H9 (cell line): ENCODE measurements around the gene EIF4E. TPM values are rescaled to one million over a fixed set of nuclear protein-coding genes. Genes with fewer than 3 reads are reported as not detected.
A peak's percentile ranks its signal among the peaks of the same experiment; 100 is the strongest.

Experiments used
- DNase-seq: peaks from one replicate; pipeline ENCODE4 v3.0.0-alpha.2; 2017
- H2AFZ ChIP-seq: one replicate; pipeline ENCODE4 v1.6.1; 2013; ENCODE audit warnings: mild to moderate bottlenecking, low read length, control low read depth, moderate library complexity
- H2AK5ac ChIP-seq: 2 replicates; pipeline ENCODE4 v1.6.1; 2013; ENCODE audit warnings: low read length, control low read depth, mixed read lengths; ENCODE audit not compliant: insufficient read length
- H2BK120ac ChIP-seq: one replicate; pipeline ENCODE4 v1.6.1; 2013; ENCODE audit warnings: low read depth, mild to moderate bottlenecking, low read length, control low read depth, inconsistent platforms; ENCODE audit not compliant: poor library complexity, severe bottlenecking
- H2BK12ac ChIP-seq: 2 replicates; pipeline ENCODE4 v1.6.1; 2013; ENCODE audit warnings: low read length, control low read depth, mixed read lengths, low read depth; ENCODE audit not compliant: insufficient read length
- H2BK15ac ChIP-seq: 2 replicates; pipeline ENCODE4 v1.6.1; 2013; ENCODE audit warnings: low read depth, low read length, control low read depth
- H2BK20ac ChIP-seq: one replicate; pipeline ENCODE4 v1.6.1; 2013; ENCODE audit warnings: low read depth, mild to moderate bottlenecking, low read length, control low read depth, inconsistent platforms; ENCODE audit not compliant: poor library complexity, severe bottlenecking
- H2BK5ac ChIP-seq: 2 replicates; pipeline ENCODE4 v1.6.1; 2013; ENCODE audit warnings: low read length, control low read depth, mixed read lengths; ENCODE audit not compliant: insufficient read length
- H3K14ac ChIP-seq: 2 replicates; pipeline ENCODE4 v1.6.1; 2013; ENCODE audit warnings: low read length, control low read depth; ENCODE audit not compliant: insufficient read depth
- H3K18ac ChIP-seq: 2 replicates; pipeline ENCODE4 v1.6.1; 2013; ENCODE audit warnings: low read depth, mild to moderate bottlenecking, mixed read lengths, low read length, control low read depth; ENCODE audit not compliant: insufficient read length
- H3K23ac ChIP-seq: 2 replicates; pipeline ENCODE4 v1.6.1; 2013; ENCODE audit warnings: low read length, control low read depth, mixed read lengths, low read depth; ENCODE audit not compliant: insufficient read length
- H3K23me2 ChIP-seq: 2 replicates; pipeline ENCODE4 v1.6.1; 2013; ENCODE audit warnings: low read depth, mild to moderate bottlenecking, mixed read lengths, low read length, control low read depth; ENCODE audit not compliant: insufficient read length, poor library complexity, severe bottlenecking
- H3K27ac ChIP-seq: 2 replicates; pipeline ENCODE4 v1.5.1; 2013; ENCODE audit warnings: low read length, control low read depth, mixed read lengths, low read depth; ENCODE audit not compliant: insufficient read length
- H3K27me3 ChIP-seq: 2 replicates; pipeline ENCODE4 v1.6.1; 2013; ENCODE audit warnings: low read length, control low read depth, inconsistent platforms; ENCODE audit not compliant: insufficient read depth
- H3K4ac ChIP-seq: 2 replicates; pipeline ENCODE4 v1.6.1; 2013; ENCODE audit warnings: low read depth, mild to moderate bottlenecking, control low read depth, inconsistent platforms, low read length, moderate library complexity
- H3K4me1 ChIP-seq: 2 replicates; pipeline ENCODE4 v1.6.1; 2013; ENCODE audit warnings: low read length, control low read depth, inconsistent platforms; ENCODE audit not compliant: insufficient read depth
- H3K4me2 ChIP-seq: 2 replicates; pipeline ENCODE4 v1.6.1; 2013; ENCODE audit warnings: low read length, control low read depth, mixed read lengths; ENCODE audit not compliant: insufficient read length, insufficient read depth
- H3K56ac ChIP-seq: 2 replicates; pipeline ENCODE4 v1.6.1; 2013; ENCODE audit warnings: low read depth, mild to moderate bottlenecking, mixed read lengths, low read length, control low read depth; ENCODE audit not compliant: insufficient read length
- H3K79me1 ChIP-seq: 2 replicates; pipeline ENCODE4 v1.6.1; 2013; ENCODE audit warnings: low read depth, mild to moderate bottlenecking, moderate library complexity, low read length, control low read depth, inconsistent platforms; ENCODE audit not compliant: insufficient read depth, poor library complexity, severe bottlenecking
- H3K79me2 ChIP-seq: 2 replicates; pipeline ENCODE4 v1.6.1; 2013; ENCODE audit warnings: low read length, control low read depth, inconsistent platforms; ENCODE audit not compliant: insufficient read depth
- H3K9ac ChIP-seq: 2 replicates; pipeline ENCODE4 v1.6.1; 2013; ENCODE audit warnings: low read length, control low read depth, mixed read lengths; ENCODE audit not compliant: insufficient read length; ENCODE audit errors: extremely low read depth
- H3K9me3 ChIP-seq: one replicate; pipeline ENCODE4 v1.6.1; 2013; ENCODE audit warnings: low read depth, low read length, inconsistent platforms; ENCODE audit not compliant: control insufficient read depth
- H3T11ph ChIP-seq: one replicate; pipeline ENCODE4 v1.6.1; 2013; ENCODE audit warnings: mild to moderate bottlenecking, low read length, control low read depth, inconsistent platforms
- H4K20me1 ChIP-seq: one replicate; pipeline ENCODE4 v1.6.1; 2013; ENCODE audit not compliant: control insufficient read depth, insufficient read length, insufficient read depth
- H4K5ac ChIP-seq: 2 replicates; pipeline ENCODE4 v1.6.1; 2013; ENCODE audit warnings: low read depth, mild to moderate bottlenecking, mixed read lengths, low read length, control low read depth; ENCODE audit not compliant: insufficient read length
- H4K8ac ChIP-seq: replicated peaks from 2 replicates; pipeline ENCODE4 v1.6.1; 2013; ENCODE audit warnings: low read length, control low read depth, mixed read lengths, low read depth; ENCODE audit not compliant: insufficient read length
- H4K91ac ChIP-seq: 2 replicates; pipeline ENCODE4 v1.6.1; 2013; ENCODE audit warnings: low read depth, mild to moderate bottlenecking, moderate library complexity, mixed read lengths, low read length, control low read depth; ENCODE audit not compliant: insufficient read length
- H3K27ac Mint-ChIP-seq, 3 experiments: 2 replicates in 2 of 3; 3 replicates in 1 of 3; pipeline ENCODE4 v1.8.0; 2020 to 2021; ENCODE audit warnings: mixed read lengths in 3 of 3, mild to moderate bottlenecking in 1 of 3, moderate library complexity in 1 of 3
- H3K27me3 Mint-ChIP-seq: 2 replicates; pipeline ENCODE4 v1.8.0; 2021; ENCODE audit warnings: low read depth, mild to moderate bottlenecking, moderate library complexity, mixed read lengths
- H3K36me3 Mint-ChIP-seq, 3 experiments: 2 replicates in 2 of 3; 3 replicates in 1 of 3; pipeline ENCODE4 v1.8.0; 2020 to 2021; ENCODE audit warnings: low read depth in 3 of 3, mixed read lengths in 3 of 3; ENCODE audit not compliant: insufficient read depth in 1 of 3
- H3K4me1 Mint-ChIP-seq, 2 experiments: 2 replicates each; pipeline ENCODE4 v1.8.0; 2020; ENCODE audit warnings: mixed read lengths in 2 of 2
- H3K4me3 Mint-ChIP-seq, 2 experiments: 2 replicates in 1 of 2; 3 replicates in 1 of 2; pipeline ENCODE4 v1.8.0; 2020 to 2021; ENCODE audit warnings: mild to moderate bottlenecking in 2 of 2, mixed read lengths in 2 of 2, moderate library complexity in 1 of 2
- H3K9me3 Mint-ChIP-seq, 2 experiments: 2 replicates in 1 of 2; 3 replicates in 1 of 2; pipeline ENCODE4 v1.8.0; 2020; ENCODE audit warnings: mild to moderate bottlenecking in 2 of 2, mixed read lengths in 2 of 2, moderate library complexity in 1 of 2
- CTCF ChIP-seq: fragments of 200-600 bp; sonication (generic); conservative IDR thresholded peaks from 3 replicates; pipeline ENCODE4 v1.8.0; 2021; ENCODE audit warnings: antibody characterized with exemption, mild to moderate bottlenecking
- WGBS: extraction: QIAGEN DNeasy Blood & Tissue Kit; methylation state at CpG from one replicate; pipeline ENCODE4 v1.1.7; 2013; ENCODE audit warnings: missing lambda C conversion rate, low lambda C conversion rate, mixed read lengths; ENCODE audit not compliant: insufficient read length; ENCODE audit errors: extremely low coverage; 5-methylcytosine and 5-hydroxymethylcytosine counted together
- total RNA-seq: library from RNA; stranded (reverse); gene quantifications from 2 replicates; pipeline ENCODE4 v1.2.1, GENCODE V29; 2021

Gene EIF4E
- total RNA-seq, 1 experiment from 2014 or later = 163 TPM

- H2AFZ ChIP-seq = peak overlapping the region; percentile 37
Measured at GRCh38 chr4:98963538-98964433, 34.9 kb upstream of the EIF4E start.

More at GRCh38 chr4:98963538-98964433, 34.9 kb upstream of the EIF4E start:
- Histone ChIP-seq H2BK20ac (no peak overlapping the region), H3K4me2 (no peak overlapping the region), H4K5ac (no peak overlapping the region), H3K27me3 (no peaks in the 10 kb centered on the region), H3K18ac (no peak overlapping the region), H3K79me1 (no peaks in the 10 kb centered on the region), H2BK15ac (no peak overlapping the region), H3K27ac (no peak overlapping the region), H2AK5ac (no peak overlapping the region), H4K8ac (no peak overlapping the region), H2BK12ac (no peak overlapping the region), H3T11ph (no peak overlapping the region), H2BK120ac (no peak overlapping the region), H3K4me1 (no peaks in the 10 kb centered on the region), H3K9me3 (no peaks in the 10 kb centered on the region), H3K9ac (no peak overlapping the region), H3K56ac (no peak overlapping the region), H3K14ac (no peak overlapping the region), H3K23ac (no peak overlapping the region), H2BK5ac (no peak overlapping the region), H3K23me2 (no peaks in the 10 kb centered on the region), H3K4ac (no peak overlapping the region), H3K79me2 (no peaks in the 10 kb centered on the region), H4K20me1 (no peaks in the 10 kb centered on the region), H4K91ac (no peak overlapping the region)
- peaks cover 0 to 2% of the 10 kb centered on the region in 2 experiments; a peak in 2 of 5 replicates for H3K9me3 Mint-ChIP-seq
- no peak for DNase-seq
- no CpG with 5 or more reads among the region's 5 CpGs for WGBS
- H3K27ac Mint-ChIP-seq = peak overlapping the region in 1 of 3 experiments; percentile 16; a peak in 2 of 7 replicates
- peaks cover 0 to 3% (median 3%) of the 10 kb centered on the region in 3 experiments; a peak in 2 of 7 replicates for H3K36me3 Mint-ChIP-seq
- H3K4me3 Mint-ChIP-seq = no peak overlapping the region
- peaks cover 8% of the 10 kb centered on the region in 2 experiments for H3K4me1 Mint-ChIP-seq
- no peaks in the 10 kb centered on the region; the same call in 1 of the 2 replicates for H3K27me3 Mint-ChIP-seq
- TF ChIP-seq CTCF = no peak
